B cell (primary cell): ENCODE results near the gene DNAL1.

ENCODE experiments used
- EZH2 ChIP-seq: IDR thresholded peaks from 2 replicates; pipeline ENCODE4 v1.6.1; 2012; ENCODE audit warnings: borderline replicate concordance, low read depth, mild to moderate bottlenecking, moderate library complexity, low read length; ENCODE audit not compliant: insufficient read depth, poor library complexity, severe bottlenecking
- TF ChIP-seq, protein P1 (sequence below): fragments of 200-600 bp; IDR thresholded peaks from one replicate; pipeline ENCODE4 v1.8.0; 2022; ENCODE audit warnings: antibody characterized with exemption, mild to moderate bottlenecking

- TF ChIP-seq, protein P1, sequence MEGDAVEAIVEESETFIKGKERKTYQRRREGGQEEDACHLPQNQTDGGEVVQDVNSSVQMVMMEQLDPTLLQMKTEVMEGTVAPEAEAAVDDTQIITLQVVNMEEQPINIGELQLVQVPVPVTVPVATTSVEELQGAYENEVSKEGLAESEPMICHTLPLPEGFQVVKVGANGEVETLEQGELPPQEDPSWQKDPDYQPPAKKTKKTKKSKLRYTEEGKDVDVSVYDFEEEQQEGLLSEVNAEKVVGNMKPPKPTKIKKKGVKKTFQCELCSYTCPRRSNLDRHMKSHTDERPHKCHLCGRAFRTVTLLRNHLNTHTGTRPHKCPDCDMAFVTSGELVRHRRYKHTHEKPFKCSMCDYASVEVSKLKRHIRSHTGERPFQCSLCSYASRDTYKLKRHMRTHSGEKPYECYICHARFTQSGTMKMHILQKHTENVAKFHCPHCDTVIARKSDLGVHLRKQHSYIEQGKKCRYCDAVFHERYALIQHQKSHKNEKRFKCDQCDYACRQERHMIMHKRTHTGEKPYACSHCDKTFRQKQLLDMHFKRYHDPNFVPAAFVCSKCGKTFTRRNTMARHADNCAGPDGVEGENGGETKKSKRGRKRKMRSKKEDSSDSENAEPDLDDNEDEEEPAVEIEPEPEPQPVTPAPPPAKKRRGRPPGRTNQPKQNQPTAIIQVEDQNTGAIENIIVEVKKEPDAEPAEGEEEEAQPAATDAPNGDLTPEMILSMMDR, result no peak
- TF ChIP-seq EZH2, result no peak
Observed at GRCh38 chr14:73743431-73743931, 98.7 kb downstream of the DNAL1 start.
